Measurements from ENCODE around the gene KRT78. TPM values are rescaled to one million over a fixed set of nuclear protein-coding genes. Genes with fewer than 3 reads are reported as not detected.

KRT78 gene
- total and polyA plus RNA-seq, 9 of the 15 experiments (the other 6 are each of a cell fraction or from before 2014, with no cell fraction given), result not detected

- TF ChIP-seq TSHZ1 (CRISPR knock-in tag; IDR thresholded peaks at IDR 0.05) (no peak), ZBTB7A (IDR thresholded peaks at IDR 0.05; ENCODE audit: borderline replicate concordance, control insufficient read depth, low read depth, low read length) (no peak), HDAC2 (IDR thresholded peaks at IDR 0.05) (peak; percentile 51), ZFP91 (CRISPR knock-in tag; IDR thresholded peaks at IDR 0.05) (no peak), SRF (CRISPR knock-in tag; IDR thresholded peaks at IDR 0.05) (no peak), LARP7 (IDR thresholded peaks at IDR 0.05) (no peak), JUN (IDR thresholded peaks at IDR 0.05; ENCODE audit: borderline replicate concordance, low read depth, low read length) (no peak), JUN (CRISPR knock-in tag; IDR thresholded peaks at IDR 0.05; ENCODE audit: borderline replicate concordance) (no peak), KDM2B (CRISPR knock-in tag; IDR thresholded peaks at IDR 0.05) (no peak), BCL6 (CRISPR knock-in tag; IDR thresholded peaks at IDR 0.05) (peak; percentile 34; the same call in 1 of the 2 replicates), STAT5A (IDR thresholded peaks at IDR 0.05; ENCODE audit: borderline replicate concordance, low read length) (0 out of 2 replicates have a peak, but pooled peaks have one; percentile 13), USF2 (CRISPR knock-in tag; IDR thresholded peaks at IDR 0.05) (no peak), NEUROD1 (IDR thresholded peaks at IDR 0.05; ENCODE audit: borderline replicate concordance, low read depth, low read length, partially characterized antibody) (no peak), SREBF2 (CRISPR knock-in tag; IDR thresholded peaks at IDR 0.05) (no peak), ZNF511 (CRISPR knock-in tag; IDR thresholded peaks at IDR 0.05) (no peak), ZNF134 (CRISPR knock-in tag; conservative IDR thresholded peaks at IDR 0.05) (no peak), ESRRA (IDR thresholded peaks at IDR 0.05; ENCODE audit: borderline replicate concordance, low read depth) (0 out of 2 replicates have a peak, but pooled peaks have one; percentile 1), NELFE (IDR thresholded peaks at IDR 0.05; ENCODE audit: insufficient read depth, insufficient read length) (no peak), SMARCA4 (IDR thresholded peaks at IDR 0.05) (peak; percentile 58), NR2C2 (CRISPR knock-in tag; IDR thresholded peaks at IDR 0.05) (no peak), NR2C2 (tag; IDR thresholded peaks at IDR 0.05) (0 out of 2 replicates have a peak, but pooled peaks have one; percentile 27), TCF3 (CRISPR knock-in tag; IDR thresholded peaks at IDR 0.05) (no peak), POLR2B (IDR thresholded peaks at IDR 0.05; ENCODE audit: low read depth, partially characterized antibody) (peak; percentile 54)
These were observed 26.0 kb upstream of the KRT78 start (continued) for GRCh38 chr12:52874573-52875435.

Data from K562 (cell line).